ELF-1 (cell line): Measurements from ENCODE around the gene CDK10.

Experiments
- DNase-seq: peaks from one replicate; pipeline ENCODE4 v3.0.0-alpha.2; 2016; ENCODE audit warnings: low read depth, low spot score

Gene CDK10

GRCh38 chr16:89733322-89733721 is 46.8 kb downstream of the CDK10 start:
- no peak for DNase-seq

GRCh38 chr16:89733792-89734191 is 47.3 kb downstream of the CDK10 start:
- DNase-seq: no peak

GRCh38 chr16:89736554-89736953 is 50.1 kb downstream of the CDK10 start:
- no peak for DNase-seq

- DNase-seq: no peak
These were observed 51.0 kb downstream of the CDK10 start for GRCh38 chr16:89737341-89738071.

GRCh38 chr16:89738072-89738377 is 51.5 kb downstream of the CDK10 start:
- DNase-seq: no peak

GRCh38 chr16:89738538-89739317 is 52.2 kb downstream of the CDK10 start:
- DNase-seq: no peak

GRCh38 chr16:89739383-89739782 is 52.9 kb downstream of the CDK10 start:
- no peak for DNase-seq

GRCh38 chr16:89741342-89742014 is 55.0 kb downstream of the CDK10 start:
- DNase-seq: no peak

- DNase-seq: no peak
These were observed 56.5 kb downstream of the CDK10 start for GRCh38 chr16:89742948-89743347.

- no peak for DNase-seq
These were observed 58.3 kb downstream of the CDK10 start for GRCh38 chr16:89744813-89745212.
